T-helper 22 cell (primary cell): ENCODE measurements around the gene DHX57.

Experiments used
- DNase-seq: peaks from one replicate; pipeline ENCODE4 v3.0.0-alpha.2; 2020; ENCODE audit warnings: low read depth

Gene DHX57, protein sequence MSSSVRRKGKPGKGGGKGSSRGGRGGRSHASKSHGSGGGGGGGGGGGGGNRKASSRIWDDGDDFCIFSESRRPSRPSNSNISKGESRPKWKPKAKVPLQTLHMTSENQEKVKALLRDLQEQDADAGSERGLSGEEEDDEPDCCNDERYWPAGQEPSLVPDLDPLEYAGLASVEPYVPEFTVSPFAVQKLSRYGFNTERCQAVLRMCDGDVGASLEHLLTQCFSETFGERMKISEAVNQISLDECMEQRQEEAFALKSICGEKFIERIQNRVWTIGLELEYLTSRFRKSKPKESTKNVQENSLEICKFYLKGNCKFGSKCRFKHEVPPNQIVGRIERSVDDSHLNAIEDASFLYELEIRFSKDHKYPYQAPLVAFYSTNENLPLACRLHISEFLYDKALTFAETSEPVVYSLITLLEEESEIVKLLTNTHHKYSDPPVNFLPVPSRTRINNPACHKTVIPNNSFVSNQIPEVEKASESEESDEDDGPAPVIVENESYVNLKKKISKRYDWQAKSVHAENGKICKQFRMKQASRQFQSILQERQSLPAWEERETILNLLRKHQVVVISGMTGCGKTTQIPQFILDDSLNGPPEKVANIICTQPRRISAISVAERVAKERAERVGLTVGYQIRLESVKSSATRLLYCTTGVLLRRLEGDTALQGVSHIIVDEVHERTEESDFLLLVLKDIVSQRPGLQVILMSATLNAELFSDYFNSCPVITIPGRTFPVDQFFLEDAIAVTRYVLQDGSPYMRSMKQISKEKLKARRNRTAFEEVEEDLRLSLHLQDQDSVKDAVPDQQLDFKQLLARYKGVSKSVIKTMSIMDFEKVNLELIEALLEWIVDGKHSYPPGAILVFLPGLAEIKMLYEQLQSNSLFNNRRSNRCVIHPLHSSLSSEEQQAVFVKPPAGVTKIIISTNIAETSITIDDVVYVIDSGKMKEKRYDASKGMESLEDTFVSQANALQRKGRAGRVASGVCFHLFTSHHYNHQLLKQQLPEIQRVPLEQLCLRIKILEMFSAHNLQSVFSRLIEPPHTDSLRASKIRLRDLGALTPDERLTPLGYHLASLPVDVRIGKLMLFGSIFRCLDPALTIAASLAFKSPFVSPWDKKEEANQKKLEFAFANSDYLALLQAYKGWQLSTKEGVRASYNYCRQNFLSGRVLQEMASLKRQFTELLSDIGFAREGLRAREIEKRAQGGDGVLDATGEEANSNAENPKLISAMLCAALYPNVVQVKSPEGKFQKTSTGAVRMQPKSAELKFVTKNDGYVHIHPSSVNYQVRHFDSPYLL (N-terminal part only)

DNA sequence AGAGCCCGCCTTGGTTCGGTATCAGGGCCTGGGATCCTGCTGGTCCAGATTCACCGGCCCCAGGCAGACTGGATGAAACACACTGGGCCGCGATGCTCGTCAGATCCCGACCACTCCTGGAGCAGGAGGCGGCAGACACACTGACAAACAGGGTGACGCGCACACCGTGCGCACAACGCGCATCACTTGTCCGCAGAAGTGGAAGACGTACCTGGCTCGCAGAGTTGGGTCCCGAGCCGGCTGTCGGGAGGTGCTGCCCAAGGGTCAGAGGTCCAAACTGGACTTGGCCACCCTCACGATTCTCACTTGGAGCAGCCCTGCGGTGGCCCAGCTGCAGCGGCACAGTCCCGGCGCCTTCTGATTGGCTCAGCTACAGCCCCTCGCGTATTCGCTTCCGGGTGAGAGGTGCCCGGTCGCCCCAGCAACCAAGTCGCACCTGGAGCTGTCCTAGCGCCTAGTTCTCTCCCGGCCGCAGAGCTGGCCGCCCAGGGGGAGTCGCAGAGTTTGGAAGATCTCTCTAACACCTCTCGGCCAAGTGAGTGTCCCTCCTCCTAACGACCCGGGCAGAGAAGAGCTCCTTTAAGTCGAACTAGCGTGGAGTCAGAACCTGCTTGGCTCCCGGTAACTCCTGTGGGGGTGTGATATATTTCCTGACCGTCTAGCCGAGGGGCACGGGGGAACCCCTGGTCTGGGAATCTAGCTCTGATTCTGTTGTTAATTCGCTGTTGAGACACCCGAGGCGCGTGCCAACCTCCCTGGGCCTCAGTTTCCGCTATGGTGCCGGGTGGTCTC is at the start of gene DHX57, which contains the start of gene MORN2:
Gene DHX57 (minus strand): TSS at position 359 of the 792 bp plus-strand sequence. CDS start 7,529 bp downstream, outside the sequence.
Gene MORN2 (plus strand): TSS at position 401 of the 792 bp plus-strand sequence.
- DNase-seq = peak; percentile 66

DNA sequence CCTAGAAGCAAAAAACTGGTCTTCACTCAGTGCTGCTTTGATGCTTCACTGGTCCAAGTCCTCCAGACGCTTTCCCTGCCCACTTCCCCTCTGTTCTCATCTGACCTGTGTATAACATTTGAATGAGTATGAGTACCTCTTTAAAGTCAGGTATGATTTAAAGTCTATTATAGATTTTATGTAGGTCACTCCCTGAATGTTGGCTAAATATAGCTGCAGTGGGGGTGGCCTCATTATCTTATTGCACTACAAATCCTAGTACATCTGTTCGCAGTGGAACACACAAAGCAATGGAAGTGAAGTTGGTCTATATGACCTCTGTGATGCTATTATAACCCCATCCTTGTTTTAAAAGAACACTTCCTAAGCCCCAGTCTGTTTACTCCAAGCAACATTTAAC is 47.2 kb upstream of the DHX57 start:
- DNase-seq = no peak

DNA sequence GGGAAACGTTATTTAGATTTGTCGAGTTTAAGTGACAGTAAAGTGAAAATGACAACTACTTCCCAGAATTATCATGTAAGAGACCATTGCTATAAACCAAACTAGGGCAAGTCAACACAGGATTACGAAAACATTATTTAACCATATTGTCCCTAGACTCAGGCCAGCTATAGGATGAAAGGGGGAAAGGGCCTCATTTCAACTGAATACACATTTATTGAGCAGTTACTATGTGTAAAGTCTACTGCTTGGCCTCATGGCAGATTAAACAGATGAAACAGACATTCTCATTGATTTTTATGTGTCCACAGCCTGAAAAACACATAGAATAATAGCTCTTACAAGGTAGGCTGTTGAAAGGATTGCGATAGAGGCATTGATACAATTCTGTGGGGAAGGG is 46.7 kb upstream of the DHX57 start:
- no peak for DNase-seq

DNA sequence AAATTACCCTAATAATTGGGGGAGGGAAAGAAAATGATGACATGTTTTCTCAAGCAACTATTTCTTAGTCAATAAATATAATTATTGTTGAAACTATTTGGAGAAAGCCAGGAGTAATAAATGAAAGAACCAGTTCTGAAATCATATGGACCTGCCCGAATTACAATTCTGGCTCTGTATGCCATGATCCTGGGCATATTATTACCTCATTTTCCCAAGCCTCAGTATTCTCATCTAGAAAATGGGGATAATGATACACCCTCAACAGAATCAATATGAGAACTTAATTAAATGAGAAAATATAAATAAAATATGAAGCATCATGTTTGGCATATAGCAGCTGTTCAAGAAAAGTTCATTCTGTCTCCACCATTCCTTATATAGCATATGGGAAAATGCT is 36.9 kb upstream of the DHX57 start:
- DNase-seq = no peak

DNA sequence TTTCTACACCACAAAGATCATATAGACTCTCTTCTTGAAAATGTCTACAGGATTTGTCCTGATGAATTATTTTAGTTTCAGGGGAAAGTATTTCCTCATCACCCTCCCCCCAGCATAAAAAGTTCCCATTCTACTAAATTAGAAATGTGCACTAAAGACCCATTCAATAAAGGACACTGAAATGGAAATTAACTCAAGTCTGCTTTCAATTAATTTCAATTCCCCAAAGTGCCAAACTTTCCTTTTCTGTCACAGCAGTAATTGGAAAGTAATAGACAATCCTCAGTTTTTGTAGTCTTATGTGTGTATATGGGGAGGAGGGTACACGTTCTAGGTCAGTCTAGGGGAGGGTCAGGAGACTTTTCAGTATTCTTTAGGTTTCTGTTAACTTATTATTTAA is 35.5 kb upstream of the DHX57 start:
- no peak for DNase-seq

DNA sequence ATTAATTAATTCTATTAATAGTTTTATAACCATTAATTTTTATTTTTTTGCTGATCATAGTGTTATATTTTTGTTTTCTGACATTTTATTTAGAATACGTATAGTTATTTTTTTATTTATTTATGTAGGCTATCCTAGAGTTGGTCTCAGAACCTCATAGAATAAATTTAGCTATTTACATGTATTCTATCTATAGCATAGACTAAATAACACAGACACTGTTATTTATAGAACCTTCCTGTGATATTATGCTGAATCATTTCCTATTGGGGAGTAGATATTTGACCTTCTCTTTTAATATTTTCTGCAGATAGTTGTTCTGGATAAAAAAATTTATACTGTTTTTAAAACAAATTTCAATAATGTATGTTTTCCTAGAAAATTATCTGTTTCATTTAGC is 34.1 kb upstream of the DHX57 start:
- DNase-seq = no peak

DNA sequence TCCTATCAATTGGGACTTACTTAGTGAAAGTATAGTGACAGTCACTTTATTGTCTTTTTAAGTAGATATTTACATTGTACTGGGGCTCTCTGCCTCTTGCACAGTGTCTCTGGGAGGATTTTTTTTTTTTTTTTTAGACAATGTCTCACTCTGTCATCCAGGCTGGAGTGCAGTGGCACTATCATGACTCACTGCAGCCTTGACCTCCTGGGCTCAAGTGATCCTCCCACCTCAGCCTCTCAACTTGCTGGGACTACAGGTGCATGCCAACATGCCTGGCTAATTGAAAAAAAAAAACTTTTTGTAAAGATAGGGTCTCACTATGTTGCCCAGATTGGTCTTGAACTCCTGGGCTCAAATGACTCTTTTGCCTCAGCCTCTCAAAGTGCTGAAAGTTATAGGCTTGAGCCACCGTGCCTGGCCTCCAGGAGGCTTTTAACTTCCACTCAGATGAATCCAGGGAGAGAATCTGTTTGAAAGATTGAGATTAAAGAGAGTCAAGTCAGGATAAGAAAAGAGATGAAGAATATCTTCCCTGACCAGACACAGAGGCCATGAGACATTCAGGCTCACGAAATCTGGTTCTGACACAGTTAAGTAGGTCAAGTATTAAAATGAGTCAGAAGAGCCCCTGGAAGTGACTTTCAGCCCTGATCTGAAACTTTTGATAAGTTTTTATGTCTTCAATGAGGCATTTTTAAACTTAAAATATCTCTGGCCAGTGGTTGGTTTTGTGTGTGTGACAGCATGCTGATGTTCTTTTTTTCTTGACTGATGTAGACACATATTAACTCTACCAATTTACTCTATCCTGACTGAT is 32.2 kb upstream of the DHX57 start:
- no peak for DNase-seq

DNA sequence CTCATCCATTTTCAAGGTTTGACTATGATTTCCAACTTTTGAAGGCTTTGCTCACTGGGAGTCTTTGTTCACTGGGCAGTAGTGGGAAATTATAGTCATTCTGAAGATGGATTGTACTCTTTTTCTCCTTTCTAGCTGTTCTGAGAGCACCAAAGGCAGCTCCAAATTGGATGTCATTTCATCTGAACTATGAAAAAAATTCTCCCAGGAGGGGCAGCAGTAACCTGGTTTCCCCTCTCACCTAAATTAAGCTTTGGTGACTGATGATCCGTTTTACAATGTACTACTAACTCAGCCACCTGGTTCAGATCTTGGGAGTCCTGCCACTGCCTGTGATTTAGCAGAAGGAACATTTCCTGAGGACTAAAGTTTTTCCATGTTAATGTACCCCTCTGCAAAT is 31.5 kb upstream of the DHX57 start:
- no peak for DNase-seq

DNA sequence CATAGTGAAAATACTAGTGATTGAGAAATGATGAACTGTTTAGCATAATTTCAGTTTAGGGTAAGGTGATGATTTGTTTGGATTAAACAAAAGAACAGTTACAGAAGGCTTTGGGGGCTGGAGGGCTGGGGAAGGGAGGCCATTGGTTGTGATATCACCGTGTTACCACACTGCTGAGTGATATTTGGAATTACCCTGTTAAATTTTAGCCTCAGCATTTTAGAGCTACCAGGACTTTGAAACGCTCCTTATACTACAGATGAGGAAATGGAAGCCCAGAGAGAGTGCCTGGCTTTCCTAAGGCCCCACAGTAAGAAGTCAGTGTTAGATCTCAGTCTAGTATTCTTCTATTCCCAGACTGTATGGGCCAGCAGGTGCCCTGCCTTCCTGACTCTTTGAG is 29.5 kb upstream of the DHX57 start:
- no peak for DNase-seq

DNA sequence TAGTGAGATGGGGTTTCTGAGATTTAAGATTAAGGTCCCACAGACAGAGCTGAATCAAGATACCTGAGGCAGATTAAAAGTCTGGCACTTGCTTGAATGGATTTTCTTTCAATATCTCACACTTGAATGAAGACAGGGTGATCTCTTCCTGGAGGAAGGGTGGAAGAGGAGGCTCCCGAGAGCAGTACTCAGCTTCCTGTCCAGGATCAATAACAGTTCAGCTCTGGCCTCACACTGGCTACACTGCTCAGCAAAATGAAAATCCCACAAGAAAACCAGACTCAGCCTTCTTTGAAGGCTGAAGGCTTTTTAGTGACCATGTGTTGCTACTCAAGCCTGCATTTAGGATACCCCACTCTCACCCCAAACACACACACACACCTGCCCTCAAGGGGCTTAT is 25.0 kb upstream of the DHX57 start:
- DNase-seq = no peak

DNA sequence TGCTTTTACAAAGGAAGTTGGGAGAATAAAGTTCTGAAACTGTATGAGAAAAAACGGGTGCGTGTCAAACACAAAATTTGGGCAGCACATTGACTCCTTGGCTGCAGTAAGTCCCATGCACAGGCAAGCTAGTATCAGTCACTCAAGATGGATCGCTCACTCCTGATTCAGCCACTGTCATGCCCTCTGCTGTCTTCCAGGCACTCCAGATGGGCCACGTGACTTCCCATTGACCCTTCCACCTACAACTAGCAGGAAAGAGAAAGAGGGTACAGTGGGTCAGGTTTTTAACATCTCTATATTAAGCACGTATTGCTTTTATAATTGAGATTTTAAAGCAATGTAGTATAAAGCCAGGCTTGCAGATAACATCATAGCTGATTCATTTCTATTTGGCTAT is 22.5 kb upstream of the DHX57 start:
- no peak for DNase-seq

DNA sequence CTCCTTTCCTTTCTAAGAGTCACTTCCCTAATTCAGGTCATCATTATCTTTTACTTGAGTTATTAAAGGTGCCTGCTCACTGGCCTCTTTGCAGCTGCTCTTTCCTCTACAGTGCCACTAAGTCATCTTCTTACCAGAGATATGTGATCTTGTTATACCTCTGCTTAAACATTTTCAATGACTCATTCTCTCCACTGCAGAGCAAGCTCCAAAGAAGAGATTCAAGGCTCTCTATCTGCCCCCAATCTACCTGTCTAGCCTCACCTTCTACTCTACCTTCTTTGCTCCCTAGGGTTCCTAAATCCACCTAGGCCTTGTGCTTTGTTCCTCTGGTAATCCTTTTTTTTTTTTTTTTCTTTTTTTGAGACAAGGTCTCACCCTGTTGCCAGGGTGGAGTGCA is 17.1 kb upstream of the DHX57 start:
- DNase-seq = no peak

DNA sequence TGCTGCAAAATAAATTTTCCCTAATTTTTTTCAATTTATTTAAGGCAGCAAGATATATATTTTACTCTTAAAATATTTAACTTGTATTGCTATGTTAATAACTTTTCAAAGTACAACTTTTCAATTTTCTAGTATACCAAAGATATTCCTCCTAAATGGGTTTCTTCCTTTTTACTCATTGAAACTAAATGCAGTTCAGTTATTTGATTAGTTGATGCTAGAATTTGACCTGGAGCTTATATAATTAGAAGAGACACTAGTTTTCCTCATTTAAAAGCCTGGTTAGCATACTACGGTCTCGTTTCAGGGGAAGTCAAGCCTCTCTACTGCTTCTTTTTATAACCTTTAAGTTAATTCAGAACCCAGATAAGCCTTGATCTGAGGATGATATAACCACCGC is 13.8 kb upstream of the DHX57 start, which contains the start of gene ARHGEF33:
Gene ARHGEF33 (plus strand): TSS at position 301 of the 400 bp plus-strand sequence. CDS start 29,573 bp downstream, outside the sequence.
- no peak for DNase-seq

DNA sequence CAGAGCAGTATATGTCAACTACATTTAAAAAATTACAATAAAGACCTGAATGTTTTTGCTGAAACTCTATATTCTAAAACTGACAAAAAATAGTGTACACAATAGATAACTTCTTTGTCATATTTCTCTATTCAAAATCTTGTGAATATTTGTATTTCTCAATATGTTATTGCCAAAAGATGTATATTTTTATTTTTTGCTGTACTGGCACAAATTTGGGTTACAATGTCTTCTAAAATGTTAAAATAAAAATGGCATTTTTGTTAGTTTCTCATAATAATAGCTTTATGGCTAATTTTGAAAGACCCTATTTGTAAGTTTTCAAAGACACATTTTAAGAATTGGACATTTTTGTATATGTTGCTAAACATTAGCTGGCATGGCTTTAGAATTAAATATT is 13.3 kb upstream of the DHX57 start:
- DNase-seq = no peak

DNA sequence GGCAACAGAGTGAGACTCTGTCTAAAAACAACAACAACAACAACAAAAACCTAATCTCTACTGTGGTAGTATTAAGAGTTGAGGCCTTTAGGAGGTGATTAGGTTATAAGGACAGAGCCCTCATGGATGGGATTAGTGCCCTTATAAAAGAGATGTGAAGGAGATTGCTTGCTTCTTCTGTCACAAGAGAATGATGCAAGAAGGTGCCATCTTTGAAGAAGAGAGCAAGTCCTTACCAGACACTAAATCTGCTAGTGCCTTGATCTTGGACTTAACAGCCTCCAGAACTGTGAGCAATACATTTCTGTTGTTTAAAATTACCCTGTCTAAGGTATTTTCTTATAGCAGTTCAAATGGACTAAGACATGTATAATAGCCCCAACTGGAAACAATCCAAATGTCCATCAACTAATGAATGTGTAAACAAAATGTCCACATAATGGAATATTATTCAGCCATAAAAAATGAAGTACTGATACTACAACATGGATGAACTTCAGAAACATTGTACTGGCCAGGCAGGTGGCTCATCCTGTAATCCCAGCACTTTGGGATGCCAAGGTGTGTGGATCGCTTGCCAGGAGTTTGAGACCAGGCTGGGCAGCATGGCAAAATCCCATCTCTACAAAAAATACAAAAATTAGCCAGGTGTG is 12.3 kb upstream of the DHX57 start:
- no peak for DNase-seq

DNA sequence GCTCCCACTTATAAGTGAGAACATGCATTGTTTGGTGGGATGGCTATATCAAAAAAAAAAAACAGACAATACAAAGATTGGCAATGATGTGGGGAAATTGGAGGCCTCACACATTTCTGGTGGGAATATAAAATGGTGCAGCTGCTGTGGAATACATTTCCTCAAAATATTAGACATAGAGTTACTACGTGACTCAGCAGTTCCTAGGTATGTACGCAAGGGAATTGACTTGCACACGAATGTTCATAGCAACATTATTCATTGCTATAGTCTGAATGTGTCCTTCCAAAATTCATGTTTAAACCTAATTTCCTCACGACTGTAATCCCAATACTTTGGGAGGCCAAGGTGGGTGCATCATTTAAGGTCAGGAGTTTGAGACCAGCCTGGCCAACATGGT is 11.6 kb upstream of the DHX57 start:
- DNase-seq = no peak

DNA sequence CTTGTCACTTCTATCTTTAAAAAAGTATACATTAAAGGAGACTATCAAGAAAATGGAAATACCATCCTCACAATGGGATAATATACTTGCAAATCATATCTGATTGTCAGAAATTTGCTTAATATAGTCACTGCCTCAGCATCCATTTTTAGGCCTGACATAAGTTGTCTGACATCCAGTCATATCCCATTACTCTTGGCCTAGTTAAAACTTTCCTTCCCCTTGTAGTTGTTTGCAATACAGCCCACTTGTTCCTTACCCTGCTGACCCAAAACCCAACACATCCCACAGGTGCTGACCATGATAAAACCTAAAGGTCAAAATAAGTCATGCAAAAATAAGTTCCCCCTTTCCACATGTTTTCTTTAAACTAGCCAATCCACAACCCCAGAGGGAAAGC is 10.3 kb upstream of the DHX57 start:
- no peak for DNase-seq

DNA sequence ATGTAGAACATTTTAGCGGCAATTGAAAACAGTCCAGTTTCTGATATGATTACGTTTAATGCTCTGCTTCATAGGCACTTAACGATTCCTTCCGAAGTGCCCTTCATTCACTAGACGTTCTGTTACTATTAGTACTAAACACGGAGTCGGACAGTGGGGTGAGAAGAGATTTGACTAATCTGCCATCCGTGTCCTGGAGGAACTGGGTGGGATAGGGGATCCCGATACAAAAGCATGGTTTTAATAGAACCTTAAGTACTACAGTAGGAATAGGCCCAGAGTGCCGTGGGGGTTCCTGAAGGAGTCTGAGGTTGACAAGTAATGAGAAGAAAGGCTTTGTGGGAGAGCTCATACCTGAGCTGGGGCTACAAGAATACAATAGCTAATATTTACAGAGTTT is 673 bp upstream of the DHX57 start:
- DNase-seq = no peak

DNA sequence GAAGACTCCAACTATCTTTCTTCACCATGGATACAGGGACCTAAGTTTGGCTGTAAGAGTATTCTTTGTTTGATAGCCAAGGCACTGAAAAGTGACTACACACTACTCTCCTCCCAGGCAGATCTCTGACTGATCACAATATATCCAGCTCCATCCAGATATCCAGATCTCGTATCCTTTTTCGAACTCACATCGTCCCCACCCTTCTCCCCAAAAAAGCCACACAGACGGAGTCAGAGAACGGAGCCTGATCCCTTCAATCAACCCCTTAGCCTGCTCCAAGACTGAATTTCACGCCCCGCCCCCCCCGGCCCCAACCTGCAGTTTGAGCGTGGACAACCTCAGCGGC is 533 bp downstream of the DHX57 start:
- no peak for DNase-seq

DNA sequence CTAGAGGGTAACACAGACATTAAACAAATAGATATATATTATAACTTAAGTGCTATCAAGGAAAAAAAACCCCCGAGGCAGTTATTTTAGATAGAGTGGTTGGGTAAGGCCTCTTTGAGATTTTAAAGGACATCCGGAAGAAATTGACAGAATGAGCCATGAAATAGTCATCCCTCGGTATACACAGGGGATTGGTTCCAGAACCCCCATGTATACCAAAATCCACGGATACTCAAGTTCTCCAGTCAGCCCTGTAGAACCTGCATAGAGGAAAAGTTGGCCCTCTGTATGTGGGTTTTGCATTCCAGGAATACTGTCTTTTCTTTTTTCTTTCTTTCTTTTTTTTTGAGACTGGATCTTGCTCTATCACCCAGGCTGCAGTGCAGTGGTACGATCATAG is 2.0 kb downstream of the DHX57 start:
- no peak for DNase-seq
